Activated CD4-positive, alpha-beta T cell treated with anti-CD3 and anti-CD28 coated beads, Interleukin-2, amount 10 ng/mL, durations not matched to agents 24 days and 14 days (primary cell): Measurements from ENCODE around the gene WDR54. TPM values are rescaled to one million over a fixed set of nuclear protein-coding genes. Genes with fewer than 3 reads are reported as not detected.

Experiments used
- DNase-seq: peaks from one replicate; pipeline ENCODE4 v3.0.0; 2022
- H3K27ac Mint-ChIP-seq: one replicate; pipeline ENCODE4 v1.8.0; 2022; ENCODE audit warnings: mild to moderate bottlenecking, mixed read lengths
- H3K27me3 Mint-ChIP-seq: one replicate; pipeline ENCODE4 v1.8.0; 2022; ENCODE audit warnings: mixed read lengths
- H3K36me3 Mint-ChIP-seq: one replicate; pipeline ENCODE4 v1.8.0; 2022; ENCODE audit warnings: low read depth, mild to moderate bottlenecking, mixed read lengths
- H3K4me1 Mint-ChIP-seq: one replicate; pipeline ENCODE4 v1.8.0; 2021; ENCODE audit warnings: mixed read lengths
- H3K4me3 Mint-ChIP-seq: one replicate; pipeline ENCODE4 v1.8.0; 2022; ENCODE audit warnings: mild to moderate bottlenecking, moderate library complexity, mixed read lengths
- H3K9me3 Mint-ChIP-seq: one replicate; pipeline ENCODE4 v1.8.0; 2021; ENCODE audit warnings: mixed read lengths
- intact Hi-C: fragments of 100-400 bp; cut with micrococcal nuclease; formaldehyde crosslinking; loops from one replicate; pipeline ENCODE4 v1.15.1; 2023
- total RNA-seq: library from RNA; stranded (reverse); gene quantifications from 2 replicates; pipeline ENCODE4 v1.2.3, GENCODE V29; 2022

The WDR54 gene
- total RNA-seq, 1 donor from 2014 or later: 78.2 TPM

DNA sequence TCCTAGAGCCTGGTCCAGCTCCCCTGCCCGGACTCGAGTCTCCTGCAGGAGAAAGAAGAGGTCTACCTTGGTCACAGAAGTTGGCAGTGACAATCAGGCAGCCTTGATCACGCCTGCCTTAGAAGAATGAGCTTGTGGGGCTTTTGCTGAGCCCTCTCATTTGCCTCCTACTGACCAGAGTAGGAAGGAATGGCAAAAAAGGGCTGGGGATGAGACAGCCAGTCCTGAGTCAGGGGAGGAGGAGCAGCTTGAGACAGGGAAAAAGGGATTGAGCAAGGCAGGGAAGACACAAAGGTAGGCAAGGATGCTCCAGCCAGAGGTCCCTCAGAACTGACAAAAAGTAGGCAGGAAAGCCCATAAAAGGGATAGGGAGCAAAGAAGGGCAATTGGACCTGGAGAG is 6.0 kb downstream of the WDR54 start:
- DNase-seq: no peak
- Mint-ChIP-seq H3K9me3 (no peaks in the 10 kb centered on the region), H3K27me3 (no peaks in the 10 kb centered on the region), H3K27ac (no peak overlapping the region), H3K4me3 (no peak overlapping the region), H3K36me3 (peaks cover 23% of the 10 kb centered on the region), H3K4me1 (peaks cover 9% of the 10 kb centered on the region)
- intact Hi-C loops: no loop called here

GRCh38 chr2:74428675-74429074 is 7.1 kb downstream of the WDR54 start:
- H3K36me3 Mint-ChIP-seq: peaks cover 19% of the 10 kb centered on the region
- no peaks in the 10 kb centered on the region for H3K4me1 Mint-ChIP-seq
- intact Hi-C loops: no loop called here
- no peaks in the 10 kb centered on the region for H3K27me3 Mint-ChIP-seq
- no peak for DNase-seq
- no peak overlapping the region for H3K27ac Mint-ChIP-seq
- H3K4me3 Mint-ChIP-seq: no peak overlapping the region
- no peaks in the 10 kb centered on the region for H3K9me3 Mint-ChIP-seq

DNA sequence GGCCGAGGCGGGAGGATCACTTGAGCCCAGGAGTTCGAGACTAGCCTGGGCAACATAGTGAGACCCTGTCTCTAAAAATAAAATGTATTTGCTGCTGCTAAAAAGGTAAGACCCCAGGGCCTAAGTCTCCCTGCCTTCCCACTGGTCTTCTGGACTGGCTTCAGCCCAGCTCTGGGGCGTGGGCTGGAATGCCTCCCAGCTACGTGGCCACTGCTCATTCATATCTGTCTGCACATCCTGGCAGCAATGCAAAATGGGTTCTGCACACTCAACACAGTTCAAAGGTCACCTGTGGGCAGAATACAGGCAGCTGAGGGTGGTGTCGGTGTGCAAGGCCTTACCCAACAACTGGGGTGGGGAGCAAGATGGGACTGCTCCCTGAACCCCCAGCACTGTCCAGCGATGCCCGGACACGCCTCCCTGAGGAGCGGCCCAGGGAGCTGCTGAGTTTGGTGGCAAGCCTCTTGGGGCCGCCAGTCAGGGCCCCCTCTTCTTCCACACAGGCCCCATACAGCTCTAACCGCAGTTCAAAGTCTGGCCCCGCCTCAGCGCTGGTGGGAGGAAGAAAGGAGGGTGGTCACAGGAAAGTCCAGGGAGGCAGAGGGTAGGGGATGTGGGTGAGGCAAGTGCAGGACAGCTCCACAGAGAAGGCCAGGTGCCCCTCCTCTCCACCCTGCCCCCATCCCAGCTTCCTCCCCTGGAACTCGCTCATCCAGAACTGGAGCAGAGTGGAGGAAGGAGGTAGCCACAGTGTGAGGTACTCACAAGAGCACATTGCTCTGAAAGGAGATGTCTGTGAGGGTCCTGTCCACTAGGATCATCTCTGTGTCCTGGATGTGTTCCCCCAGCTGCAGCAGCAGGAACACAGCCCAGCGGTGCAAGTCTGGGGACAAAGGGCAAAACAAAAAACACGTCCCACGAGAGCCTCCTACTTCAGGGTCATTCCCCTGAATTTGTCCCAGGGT is 8.2 kb downstream of the WDR54 start:
- no peak for DNase-seq
- Mint-ChIP-seq H3K4me1 (no peaks in the 10 kb centered on the region), H3K36me3 (peaks cover 15% of the 10 kb centered on the region), H3K27ac (no peak overlapping the region), H3K4me3 (no peak overlapping the region), H3K9me3 (no peaks in the 10 kb centered on the region), H3K27me3 (no peaks in the 10 kb centered on the region)
- intact Hi-C loops: no loop called here

DNA sequence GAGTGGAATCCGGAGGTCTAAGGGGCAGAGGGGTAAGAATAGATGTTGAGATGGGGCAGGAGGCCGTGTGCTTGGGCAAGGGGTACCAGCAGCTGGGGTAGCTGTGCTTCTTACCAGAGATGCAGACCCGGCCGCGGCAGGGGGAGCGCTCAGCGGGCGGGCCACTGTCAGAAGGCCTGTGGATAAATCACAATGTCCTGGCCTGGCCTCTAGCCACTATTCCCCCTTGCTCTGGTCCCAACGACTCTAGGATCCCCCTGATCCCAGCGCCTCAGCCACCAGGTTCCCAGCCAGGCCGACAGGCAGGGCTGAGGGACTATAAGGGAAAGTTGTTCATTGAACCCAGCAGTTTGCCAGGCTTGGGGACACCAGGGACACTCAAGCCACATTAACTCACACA is 9.0 kb downstream of the WDR54 start:
- intact Hi-C loops: no loop called here
- Mint-ChIP-seq H3K9me3 (no peaks in the 10 kb centered on the region), H3K27ac (no peak overlapping the region), H3K36me3 (peaks cover 9% of the 10 kb centered on the region), H3K4me1 (no peaks in the 10 kb centered on the region), H3K27me3 (no peaks in the 10 kb centered on the region), H3K4me3 (no peak overlapping the region)
- no peak for DNase-seq

DNA sequence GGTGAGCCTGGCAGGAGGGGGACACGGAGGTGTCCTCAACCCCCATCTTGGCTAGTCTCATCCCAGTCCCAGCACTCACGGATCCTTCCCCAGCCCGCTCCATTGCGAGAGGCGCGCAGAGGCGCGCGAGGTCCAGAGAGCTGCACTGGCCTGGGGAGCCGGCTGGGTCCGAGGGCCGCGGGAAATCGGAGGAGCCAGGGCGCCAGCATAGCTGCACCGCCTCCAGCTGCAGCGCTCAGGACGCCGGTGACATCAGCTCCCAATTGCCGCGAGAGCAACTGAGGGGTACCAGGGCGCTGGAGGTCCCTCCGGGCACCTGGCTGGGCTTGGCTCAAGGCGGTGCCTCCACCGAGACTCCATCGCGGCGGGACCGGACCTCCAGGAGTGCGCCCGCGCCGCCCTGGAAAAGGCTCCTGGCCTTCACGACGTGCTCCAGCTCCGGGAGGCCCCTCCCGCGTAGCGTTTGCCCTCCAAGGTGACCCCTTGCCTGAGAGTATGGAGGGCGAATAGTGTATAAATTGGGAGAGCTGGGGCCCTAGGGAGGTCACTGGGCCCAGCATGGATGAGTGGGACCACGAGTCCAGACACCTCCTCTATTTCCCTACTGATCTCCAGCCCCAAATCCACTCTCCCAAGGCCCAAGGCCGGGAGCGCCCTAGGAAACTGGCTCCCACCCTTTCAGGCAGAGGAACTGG is 14.7 kb downstream of the WDR54 start:
- intact Hi-C loops: no loop called here
- Mint-ChIP-seq H3K9me3 (no peaks in the 10 kb centered on the region), H3K36me3 (no peaks in the 10 kb centered on the region), H3K4me1 (peaks cover 8% of the 10 kb centered on the region), H3K27me3 (peaks cover 27% of the 10 kb centered on the region), H3K27ac (no peak overlapping the region), H3K4me3 (no peak overlapping the region)
- no peak for DNase-seq

DNA sequence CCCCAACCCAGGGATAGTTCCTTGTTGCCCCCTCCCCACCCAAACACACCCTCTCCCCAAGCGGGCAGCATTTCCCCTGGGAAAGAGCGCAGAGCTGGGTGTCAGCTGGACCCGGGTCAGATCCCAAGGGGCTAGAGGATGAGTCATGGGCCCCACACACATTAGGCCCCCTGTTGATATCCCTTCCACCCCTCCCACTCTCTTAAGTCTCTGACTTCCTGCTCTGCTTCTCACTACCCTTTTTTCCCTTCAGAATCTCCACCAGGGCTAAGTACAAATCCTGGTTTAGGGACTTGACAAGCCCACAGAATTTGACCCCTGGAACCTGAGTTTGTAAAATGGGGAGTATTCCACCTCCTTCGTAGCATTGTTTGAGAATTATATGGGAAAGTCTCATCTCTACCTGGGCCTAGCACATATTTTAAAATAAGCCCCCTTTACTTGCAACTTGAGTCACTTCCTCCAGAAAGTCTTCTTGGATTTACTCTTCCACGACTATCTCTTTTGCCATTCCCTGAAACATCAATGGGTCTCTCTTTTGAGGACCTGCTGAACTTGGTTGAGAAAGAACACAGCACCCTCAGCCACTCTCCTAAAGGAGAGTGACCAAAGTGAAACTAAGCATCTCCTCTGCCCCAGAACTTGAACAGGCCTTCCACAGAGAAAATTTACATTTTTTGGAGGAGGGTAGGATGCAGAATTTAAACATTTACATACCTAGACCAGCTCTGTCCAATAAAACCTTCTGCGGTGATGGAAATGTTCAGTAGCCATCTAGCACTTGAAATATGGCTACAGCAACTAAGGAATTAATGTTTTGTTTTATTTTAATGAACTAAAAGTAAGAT is 15.5 kb downstream of the WDR54 start:
- peaks cover 27% of the 10 kb centered on the region for H3K27me3 Mint-ChIP-seq
- peaks cover 9% of the 10 kb centered on the region for H3K4me1 Mint-ChIP-seq
- no peaks in the 10 kb centered on the region for H3K36me3 Mint-ChIP-seq
- DNase-seq: no peak
- no peak overlapping the region for H3K4me3 Mint-ChIP-seq
- intact Hi-C loops: no loop called here
- H3K9me3 Mint-ChIP-seq: no peaks in the 10 kb centered on the region
- H3K27ac Mint-ChIP-seq: no peak overlapping the region

- Mint-ChIP-seq H3K27me3 (peaks cover 35% of the 10 kb centered on the region), H3K4me3 (no peak overlapping the region), H3K36me3 (no peaks in the 10 kb centered on the region), H3K9me3 (no peaks in the 10 kb centered on the region), H3K27ac (no peak overlapping the region), H3K4me1 (peaks cover 11% of the 10 kb centered on the region)
- intact Hi-C loops: no loop called here
- no peak for DNase-seq
Observed at GRCh38 chr2:74438248-74438647, 16.7 kb downstream of the WDR54 start.

GRCh38 chr2:74439373-74439772 is 17.8 kb downstream of the WDR54 start:
- DNase-seq: no peak
- Mint-ChIP-seq H3K9me3 (no peaks in the 10 kb centered on the region), H3K27me3 (peaks cover 40% of the 10 kb centered on the region), H3K4me1 (peaks cover 11% of the 10 kb centered on the region), H3K36me3 (no peaks in the 10 kb centered on the region), H3K4me3 (no peak overlapping the region), H3K27ac (no peak overlapping the region)
- intact Hi-C loops: no loop called here

DNA sequence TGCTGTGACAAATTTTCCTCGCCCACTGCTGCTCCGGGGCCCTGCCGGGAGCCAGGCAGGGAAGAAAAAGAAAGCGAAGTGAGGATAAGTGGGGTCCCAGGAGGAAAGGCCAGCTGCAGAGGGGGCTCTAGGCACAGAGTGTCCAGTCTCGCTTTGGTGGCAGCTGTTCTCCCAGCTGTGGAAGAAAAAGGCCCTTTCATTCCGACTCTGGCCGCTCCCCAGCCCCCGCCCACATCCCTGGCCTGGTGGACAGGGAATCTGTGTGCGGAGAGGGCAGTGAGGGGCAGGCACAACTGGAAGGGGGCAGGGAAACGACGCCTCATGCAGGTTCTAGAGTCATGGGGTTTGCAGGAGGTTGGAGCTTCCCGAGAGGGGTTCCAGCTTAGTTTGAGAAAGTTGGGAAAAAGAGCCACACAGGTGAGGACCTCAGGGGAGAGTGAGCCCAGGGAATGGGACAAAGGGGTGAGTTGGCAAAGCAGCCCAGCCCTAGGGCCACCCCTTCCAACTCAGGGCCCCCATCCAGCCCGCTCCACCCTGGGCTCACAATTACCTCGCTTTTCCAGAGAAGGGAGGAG is 18.4 kb downstream of the WDR54 start:
- Mint-ChIP-seq H3K36me3 (no peaks in the 10 kb centered on the region), H3K27me3 (peaks cover 45% of the 10 kb centered on the region), H3K4me3 (peak overlapping the region; percentile 49), H3K27ac (no peak overlapping the region), H3K9me3 (no peaks in the 10 kb centered on the region), H3K4me1 (peaks cover 13% of the 10 kb centered on the region)
- no peak for DNase-seq
- intact Hi-C loops: loop anchor here (1.0 kb wide), 1 partner anchor 14 kb away; no protein-coding TSS in a partner anchor

DNA sequence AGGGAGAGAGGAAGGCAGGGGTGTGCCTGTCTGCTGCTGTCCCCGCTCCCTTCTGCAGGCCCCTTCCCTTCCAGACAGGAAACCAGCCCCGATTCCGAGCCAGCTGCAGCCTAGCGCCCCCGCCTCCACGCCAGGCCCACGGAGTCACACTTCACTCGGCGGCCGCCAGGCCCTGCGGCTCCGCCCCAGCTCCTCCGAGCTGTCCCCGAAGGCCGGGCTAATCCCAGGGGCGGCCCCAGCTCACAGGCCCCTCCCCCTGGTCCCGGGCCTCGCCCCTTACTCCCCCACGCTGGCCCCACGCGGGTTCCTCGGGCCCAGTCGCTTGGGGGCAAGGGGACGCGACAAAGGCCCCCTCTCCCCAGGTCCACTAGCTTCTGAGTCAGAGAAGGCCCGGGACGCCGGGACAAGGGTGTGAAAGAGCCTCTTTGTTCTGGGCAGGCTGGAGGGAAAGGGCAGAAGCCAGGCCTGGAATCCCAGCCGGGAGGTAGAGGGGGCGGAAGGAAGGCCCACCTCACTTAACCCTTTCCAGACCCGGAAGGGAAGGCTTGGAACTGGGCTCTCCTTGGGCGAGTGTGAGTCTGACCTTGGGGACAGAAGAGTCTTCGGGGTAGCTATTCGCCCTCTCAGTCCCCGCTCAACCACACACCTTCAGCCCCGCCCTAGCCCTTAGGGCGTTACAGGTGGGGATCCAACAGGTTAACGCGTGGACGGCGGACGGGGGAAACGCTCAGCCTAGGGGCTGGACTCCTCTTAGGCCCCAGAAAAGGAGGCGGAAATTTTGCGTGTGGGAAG is 19.0 kb downstream of the WDR54 start:
- peaks cover 13% of the 10 kb centered on the region for H3K4me1 Mint-ChIP-seq
- peak; percentile 83 for DNase-seq
- H3K36me3 Mint-ChIP-seq: no peaks in the 10 kb centered on the region
- H3K9me3 Mint-ChIP-seq: no peaks in the 10 kb centered on the region
- H3K27ac Mint-ChIP-seq: no peak overlapping the region
- peaks cover 49% of the 10 kb centered on the region for H3K27me3 Mint-ChIP-seq
- intact Hi-C loops: loop anchor here (1.0 kb wide), 1 partner anchor 14 kb away; no protein-coding TSS in a partner anchor
- H3K4me3 Mint-ChIP-seq: peak overlapping the region; percentile 65

- intact Hi-C loops: no loop called here
- no peak overlapping the region for H3K27ac Mint-ChIP-seq
Observed at GRCh38 chr2:74441170-74441689, 19.7 kb downstream of the WDR54 start.

GRCh38 chr2:74441690-74442482 is 20.4 kb downstream of the WDR54 start, which contains the start of gene RTKN:
Gene RTKN, minus strand, starts transcription at chr2:74441937. Its CDS starts 121 bp downstream, at chr2:74441816.
- Mint-ChIP-seq H3K9me3 (no peaks in the 10 kb centered on the region), H3K36me3 (no peaks in the 10 kb centered on the region), H3K4me1 (peaks cover 13% of the 10 kb centered on the region), H3K27me3 (peaks cover 52% of the 10 kb centered on the region), H3K4me3 (peak within 1 kb of the TSS; percentile 79), H3K27ac (no peak within 1 kb of the TSS)
- DNase-seq: peak; percentile 80
- intact Hi-C loops: no loop called here

More at GRCh38 chr2:74441170-74441689, 19.7 kb downstream of the WDR54 start:
- H3K27me3 Mint-ChIP-seq: peaks cover 50% of the 10 kb centered on the region
- H3K4me1 Mint-ChIP-seq: peaks cover 13% of the 10 kb centered on the region
- peak overlapping the region; percentile 65 for H3K4me3 Mint-ChIP-seq
- no peak for DNase-seq
- H3K9me3 Mint-ChIP-seq: no peaks in the 10 kb centered on the region
- no peaks in the 10 kb centered on the region for H3K36me3 Mint-ChIP-seq
